RWPE2 (cell line): ENCODE results near the gene HK3.

Experiments
- ATAC-seq: fragments of 200-7000 bp; cut with Tn5 transposase; 3 replicates; pipeline ENCODE4 v1.9.1; 2021; ENCODE audit warnings: low read depth
- DNase-seq: peaks from one replicate; pipeline ENCODE4 v3.0.0-alpha.2; 2020; ENCODE audit warnings: low spot score
- H3K27ac ChIP-seq: fragments of 450-650 bp; 2 replicates; pipeline ENCODE4 v1.5.1; 2017; ENCODE audit warnings: mild to moderate bottlenecking; ENCODE audit not compliant: poor library complexity, severe bottlenecking
- H3K27me3 ChIP-seq: fragments of 250-450 bp; sonication (Bioruptor Pico); 2 replicates; pipeline ENCODE4 v1.5.1; 2021; ENCODE audit warnings: mild to moderate bottlenecking, moderate library complexity; ENCODE audit not compliant: insufficient read depth, poor library complexity, severe bottlenecking
- H3K36me3 ChIP-seq: fragments of 250-450 bp; sonication (Bioruptor Pico); 2 replicates; pipeline ENCODE4 v1.5.1; 2020; ENCODE audit warnings: low read depth, mild to moderate bottlenecking, moderate library complexity
- H3K4me1 ChIP-seq: fragments of 250-450 bp; sonication (Bioruptor Pico); 2 replicates; pipeline ENCODE4 v1.5.1; 2021; ENCODE audit warnings: mild to moderate bottlenecking, moderate library complexity; ENCODE audit not compliant: insufficient read depth, poor library complexity, severe bottlenecking
- H3K4me3 ChIP-seq: fragments of 250-450 bp; sonication (Bioruptor Pico); 2 replicates; pipeline ENCODE4 v1.5.1; 2021; ENCODE audit warnings: mild to moderate bottlenecking, moderate library complexity; ENCODE audit not compliant: severe bottlenecking
- H3K9me3 ChIP-seq: fragments of 250-450 bp; sonication (Bioruptor Pico); 2 replicates; pipeline ENCODE4 v1.5.1; 2021; ENCODE audit warnings: mild to moderate bottlenecking, moderate library complexity; ENCODE audit not compliant: severe bottlenecking
- TF ChIP-seq, protein P1 (sequence below): fragments of 450-650 bp; IDR thresholded peaks from one replicate; pipeline ENCODE4 v1.5.1; 2017; ENCODE audit warnings: mild to moderate bottlenecking, moderate library complexity; ENCODE audit not compliant: poor library complexity, severe bottlenecking

Gene HK3

DNA sequence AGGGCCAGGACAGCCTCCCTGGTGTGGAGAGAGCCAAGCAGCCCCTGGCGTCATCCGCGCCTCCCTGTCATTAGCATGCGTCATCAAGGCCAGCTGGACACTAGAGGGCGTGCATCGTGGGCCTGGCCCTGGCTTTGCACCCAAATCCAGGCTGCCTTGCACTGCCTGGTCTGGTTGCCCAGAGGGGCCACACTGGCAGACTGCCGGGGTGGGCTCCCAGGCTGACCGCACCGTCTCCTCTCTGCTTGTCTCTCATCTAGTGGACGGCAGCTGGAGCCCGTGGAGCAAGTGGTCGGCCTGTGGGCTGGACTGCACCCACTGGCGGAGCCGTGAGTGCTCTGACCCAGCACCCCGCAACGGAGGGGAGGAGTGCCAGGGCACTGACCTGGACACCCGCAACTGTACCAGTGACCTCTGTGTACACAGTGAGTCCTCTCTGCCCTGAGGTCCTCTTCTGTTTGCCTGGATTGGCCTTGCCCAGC, 29.0 kb downstream of the HK3 start:
- Histone ChIP-seq H3K27ac (no peak overlapping the region), H3K27me3 (peaks cover 28% of the 10 kb centered on the region)
- DNase-seq = no peak

DNA sequence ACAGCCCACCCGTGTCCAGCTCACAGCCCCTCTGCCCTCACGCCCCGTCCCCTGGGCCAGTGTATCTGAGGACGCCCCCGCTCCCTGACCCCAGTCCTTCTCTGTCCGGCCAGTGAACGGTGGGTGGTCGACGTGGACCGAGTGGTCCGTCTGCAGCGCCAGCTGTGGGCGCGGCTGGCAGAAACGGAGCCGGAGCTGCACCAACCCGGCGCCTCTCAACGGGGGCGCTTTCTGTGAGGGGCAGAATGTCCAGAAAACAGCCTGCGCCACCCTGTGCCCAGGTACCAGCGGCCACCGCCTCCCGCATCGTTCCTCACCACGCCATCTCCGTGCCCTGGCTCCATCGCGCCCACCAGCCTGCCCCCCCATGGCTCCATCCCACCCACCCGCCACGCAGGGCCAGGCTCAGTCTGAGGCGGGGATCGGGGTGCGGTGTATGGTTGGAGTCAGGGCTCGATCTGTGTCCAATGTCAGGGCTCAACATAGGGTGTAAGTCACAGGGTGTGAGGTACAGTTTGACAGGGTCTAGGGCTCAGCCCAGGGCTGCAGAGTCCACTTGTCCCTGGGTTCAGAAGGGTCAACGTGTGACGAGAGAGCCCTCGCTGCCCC, 29.5 kb downstream of the HK3 start:
- peaks cover 31% of the 10 kb centered on the region for H3K27me3 ChIP-seq
- no peaks in the 10 kb centered on the region for H3K9me3 ChIP-seq
- H3K4me3 ChIP-seq = no peak overlapping the region
- H3K36me3 ChIP-seq = no peaks in the 10 kb centered on the region
- H3K4me1 ChIP-seq = no peaks in the 10 kb centered on the region
- DNase-seq = no peak
- ATAC-seq = peak; percentile 21; the same call in 2 of the 3 replicates
- H3K27ac ChIP-seq = no peak overlapping the region
- TF ChIP-seq, protein P1, sequence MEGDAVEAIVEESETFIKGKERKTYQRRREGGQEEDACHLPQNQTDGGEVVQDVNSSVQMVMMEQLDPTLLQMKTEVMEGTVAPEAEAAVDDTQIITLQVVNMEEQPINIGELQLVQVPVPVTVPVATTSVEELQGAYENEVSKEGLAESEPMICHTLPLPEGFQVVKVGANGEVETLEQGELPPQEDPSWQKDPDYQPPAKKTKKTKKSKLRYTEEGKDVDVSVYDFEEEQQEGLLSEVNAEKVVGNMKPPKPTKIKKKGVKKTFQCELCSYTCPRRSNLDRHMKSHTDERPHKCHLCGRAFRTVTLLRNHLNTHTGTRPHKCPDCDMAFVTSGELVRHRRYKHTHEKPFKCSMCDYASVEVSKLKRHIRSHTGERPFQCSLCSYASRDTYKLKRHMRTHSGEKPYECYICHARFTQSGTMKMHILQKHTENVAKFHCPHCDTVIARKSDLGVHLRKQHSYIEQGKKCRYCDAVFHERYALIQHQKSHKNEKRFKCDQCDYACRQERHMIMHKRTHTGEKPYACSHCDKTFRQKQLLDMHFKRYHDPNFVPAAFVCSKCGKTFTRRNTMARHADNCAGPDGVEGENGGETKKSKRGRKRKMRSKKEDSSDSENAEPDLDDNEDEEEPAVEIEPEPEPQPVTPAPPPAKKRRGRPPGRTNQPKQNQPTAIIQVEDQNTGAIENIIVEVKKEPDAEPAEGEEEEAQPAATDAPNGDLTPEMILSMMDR = no peak

More for the DNA sequence above, 29.0 kb downstream of the HK3 start:
- Histone ChIP-seq H3K4me1 (no peaks in the 10 kb centered on the region), H3K4me3 (no peak overlapping the region), H3K9me3 (no peaks in the 10 kb centered on the region), H3K36me3 (no peaks in the 10 kb centered on the region)
- peak; percentile 59 for ATAC-seq
- TF ChIP-seq, protein P1 = peak; percentile 54

DNA sequence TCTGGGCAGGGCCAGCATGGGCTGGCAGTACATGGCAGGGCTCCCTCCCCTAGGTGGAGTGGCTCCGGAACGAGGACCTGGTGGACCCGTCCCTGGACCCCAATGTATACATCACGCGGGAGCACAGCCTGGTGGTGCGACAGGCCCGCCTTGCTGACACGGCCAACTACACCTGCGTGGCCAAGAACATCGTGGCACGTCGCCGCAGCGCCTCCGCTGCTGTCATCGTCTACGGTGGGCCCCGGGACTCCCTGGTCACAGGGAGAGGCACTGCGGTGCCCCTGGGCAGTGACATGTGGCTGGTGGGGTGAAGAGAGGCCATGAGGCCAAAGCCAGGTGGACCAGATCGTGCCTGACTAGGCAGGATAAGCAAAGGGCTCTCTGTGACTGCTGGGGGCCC, 30.4 kb downstream of the HK3 start:
- ATAC-seq (no peak), DNase-seq (no peak)
- Histone ChIP-seq H3K9me3 (no peaks in the 10 kb centered on the region), H3K4me1 (no peaks in the 10 kb centered on the region), H3K36me3 (no peaks in the 10 kb centered on the region), H3K27me3 (peaks cover 40% of the 10 kb centered on the region), H3K4me3 (no peak overlapping the region), H3K27ac (no peak overlapping the region)
- TF ChIP-seq, protein P1 = no peak

DNA sequence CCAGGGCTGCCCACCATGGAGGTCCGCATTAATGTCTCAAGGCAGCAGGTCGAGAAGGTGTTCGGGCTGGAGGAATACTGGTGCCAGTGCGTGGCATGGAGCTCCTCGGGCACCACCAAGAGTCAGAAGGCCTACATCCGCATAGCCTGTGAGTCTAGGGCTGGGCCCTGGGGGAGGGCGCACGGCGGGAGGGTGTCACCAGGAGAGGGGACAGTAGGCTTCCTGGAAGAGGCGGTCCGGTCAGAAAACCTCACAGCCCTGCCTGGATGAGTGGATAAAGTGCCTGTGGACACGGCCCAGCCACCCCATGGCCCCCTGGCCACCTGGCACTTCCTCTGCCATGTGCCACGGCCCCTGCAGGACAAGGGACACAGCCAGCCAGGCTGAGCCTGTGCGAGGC, 31.0 kb downstream of the HK3 start:
- Histone ChIP-seq H3K4me1 (no peaks in the 10 kb centered on the region), H3K9me3 (no peaks in the 10 kb centered on the region), H3K36me3 (no peaks in the 10 kb centered on the region), H3K4me3 (no peak overlapping the region), H3K27me3 (peaks cover 44% of the 10 kb centered on the region), H3K27ac (no peak overlapping the region)
- TF ChIP-seq, protein P1 = no peak
- DNase-seq (no peak), ATAC-seq (no peak)

DNA sequence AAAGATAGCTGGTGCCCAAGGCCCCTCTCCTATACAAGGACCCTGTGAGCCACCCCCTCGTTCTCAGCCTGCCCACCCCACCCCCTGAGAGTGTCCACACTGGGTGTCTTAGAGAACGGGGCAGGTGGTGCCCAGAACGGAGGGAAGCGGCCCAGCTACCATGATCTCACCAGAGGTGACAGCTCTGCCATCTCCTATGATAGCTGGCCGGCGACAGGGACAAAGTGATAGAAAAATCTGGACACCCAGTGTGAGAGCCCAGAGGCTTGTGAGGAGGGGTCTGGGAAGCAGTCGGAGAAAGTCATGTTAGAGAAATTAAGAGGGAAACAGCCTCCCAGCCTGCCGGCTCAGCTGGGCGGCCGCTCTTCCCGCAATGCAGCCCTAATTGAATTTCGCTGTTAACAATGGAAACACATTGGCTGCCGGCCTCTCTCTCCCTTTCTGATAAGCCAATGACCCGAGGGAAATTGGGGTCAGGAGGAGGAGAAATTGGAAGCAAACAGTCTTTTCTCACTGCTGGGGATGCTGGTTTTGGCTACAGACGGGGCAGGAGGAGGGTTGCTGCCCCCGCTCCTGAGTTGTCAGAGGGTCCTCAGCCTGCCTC, 32.3 kb downstream of the HK3 start:
- no peaks in the 10 kb centered on the region for H3K4me1 ChIP-seq
- peaks cover 57% of the 10 kb centered on the region for H3K27me3 ChIP-seq
- H3K27ac ChIP-seq = no peak overlapping the region
- H3K4me3 ChIP-seq = no peak overlapping the region
- no peaks in the 10 kb centered on the region for H3K36me3 ChIP-seq
- no peaks in the 10 kb centered on the region for H3K9me3 ChIP-seq
- ATAC-seq (no peak), DNase-seq (no peak)
- TF ChIP-seq, protein P1 = no peak
